ENCODE results near the gene S100A16. TPM values are rescaled to one million over a fixed set of nuclear protein-coding genes. Genes with fewer than 3 reads are reported as not detected.

S100A16 gene
- total RNA-seq, 1 donor from 2014 or later = 38.8 TPM

GRCh38 chr1:153614189-153614900, 1.4 kb upstream of the S100A16 start:
- Histone ChIP-seq H3K36me3 (peaks cover 16% of the 10 kb centered on the region), H3K27ac (replicated peaks) (no peak overlapping the region), H3K4me3 (no peak overlapping the region), H3K9me3 (replicated peaks) (no peaks in the 10 kb centered on the region), H3K4me1 (peaks cover 52% of the 10 kb centered on the region), H3K27me3 (ENCODE audit: low read depth) (no peaks in the 10 kb centered on the region)
- intact Hi-C loops (cut with micrococcal nuclease) = no loop called here
- TF ChIP-seq CTCF (IDR thresholded peaks at IDR 0.05; ENCODE audit: borderline replicate concordance) = no peak
- DNase-seq = no peak

GRCh38 chr1:153613406-153613805, 469 bp upstream of the S100A16 start:
- DNase-seq = no peak
- Histone ChIP-seq H3K4me3 (peak overlapping the region; percentile 74), H3K27me3 (ENCODE audit: low read depth) (no peaks in the 10 kb centered on the region), H3K36me3 (peaks cover 7% of the 10 kb centered on the region), H3K9me3 (replicated peaks) (no peaks in the 10 kb centered on the region), H3K4me1 (peaks cover 61% of the 10 kb centered on the region), H3K27ac (replicated peaks) (peak overlapping the region; percentile 87)
- TF ChIP-seq CTCF (IDR thresholded peaks at IDR 0.05; ENCODE audit: borderline replicate concordance) = no peak
- intact Hi-C loops (cut with micrococcal nuclease) = no loop called here

DNA sequence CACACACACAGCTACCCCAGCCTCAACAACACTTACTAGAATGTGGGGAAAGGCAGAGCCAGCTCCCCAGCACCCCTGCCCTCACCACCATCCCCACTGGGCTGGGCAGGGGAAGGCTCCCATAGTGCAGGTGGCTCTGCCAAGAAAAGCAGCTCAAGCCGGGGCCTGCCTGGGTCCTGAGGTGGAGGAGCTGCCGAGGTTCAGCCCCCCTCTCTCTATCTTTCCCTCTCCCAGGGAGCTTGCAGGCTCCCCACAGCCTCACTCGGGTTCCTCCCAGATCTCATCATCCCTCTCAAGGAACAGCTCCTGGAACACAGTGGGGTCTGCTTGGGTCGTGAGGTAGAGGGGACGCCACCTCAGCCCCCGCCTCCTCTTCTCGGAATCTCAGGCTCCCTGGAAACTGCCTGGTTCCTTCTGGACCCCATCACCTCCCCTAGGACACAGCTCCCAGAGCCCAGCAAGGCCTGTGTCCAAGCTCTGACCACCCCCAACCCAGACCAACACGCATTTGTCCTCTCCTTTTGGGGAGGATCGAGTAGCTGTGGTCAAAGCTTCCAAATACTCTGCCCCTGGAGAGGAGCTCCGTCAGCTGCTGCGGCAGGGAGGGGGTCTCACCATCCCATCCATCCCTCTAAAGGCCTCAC, 704 bp downstream of the S100A16 start:
- no peak for DNase-seq
- intact Hi-C loops (cut with micrococcal nuclease) = no loop called here
- no peaks in the 10 kb centered on the region for H3K27me3 ChIP-seq (ENCODE audit: low read depth)
- H3K4me1 ChIP-seq = peaks cover 69% of the 10 kb centered on the region
- peak overlapping the region; percentile 74 for H3K4me3 ChIP-seq
- H3K27ac ChIP-seq (replicated peaks) = peak overlapping the region; percentile 87
- TF ChIP-seq CTCF (IDR thresholded peaks at IDR 0.05; ENCODE audit: borderline replicate concordance) = no peak
- H3K9me3 ChIP-seq (replicated peaks) = no peaks in the 10 kb centered on the region
- H3K36me3 ChIP-seq = peaks cover 8% of the 10 kb centered on the region

DNA sequence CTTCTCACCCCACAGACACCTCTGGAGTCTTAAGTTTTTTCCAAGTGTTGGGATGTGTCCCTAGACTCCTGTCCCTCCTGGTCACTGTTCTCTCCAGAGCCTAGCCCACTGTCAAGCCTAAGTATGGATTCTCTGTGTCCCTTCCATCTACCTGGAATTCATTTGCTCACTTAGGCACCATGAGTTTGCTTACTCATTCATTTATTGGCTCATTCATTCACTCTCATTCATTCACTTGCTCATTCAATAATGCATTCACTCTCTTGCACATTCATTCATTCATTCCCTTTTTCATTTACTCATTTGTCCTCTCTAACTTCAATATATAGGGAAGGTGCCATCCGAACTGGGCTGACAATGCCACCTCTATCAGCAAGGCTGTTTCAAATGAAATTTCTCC, 1.6 kb downstream of the S100A16 start:
- Histone ChIP-seq H3K4me3 (peak overlapping the region; percentile 74), H3K27ac (replicated peaks) (no peak overlapping the region), H3K36me3 (peaks cover 17% of the 10 kb centered on the region), H3K27me3 (ENCODE audit: low read depth) (no peaks in the 10 kb centered on the region), H3K4me1 (peaks cover 67% of the 10 kb centered on the region), H3K9me3 (replicated peaks) (no peaks in the 10 kb centered on the region)
- TF ChIP-seq CTCF (IDR thresholded peaks at IDR 0.05; ENCODE audit: borderline replicate concordance) = no peak
- no peak for DNase-seq
- intact Hi-C loops (cut with micrococcal nuclease) = no loop called here

GRCh38 chr1:153610811-153611301, 2.1 kb downstream of the S100A16 start:
- no peak for TF ChIP-seq CTCF (IDR thresholded peaks at IDR 0.05; ENCODE audit: borderline replicate concordance)
- Histone ChIP-seq H3K4me1 (peaks cover 62% of the 10 kb centered on the region), H3K4me3 (peak overlapping the region; percentile 74), H3K27ac (replicated peaks) (peak overlapping the region; percentile 90), H3K27me3 (ENCODE audit: low read depth) (no peaks in the 10 kb centered on the region), H3K9me3 (replicated peaks) (no peaks in the 10 kb centered on the region), H3K36me3 (peaks cover 20% of the 10 kb centered on the region)
- intact Hi-C loops (cut with micrococcal nuclease) = no loop called here
- no peak for DNase-seq

Measured in left ventricle myocardium inferior (tissue), 1 donor.